GM10847 (cell line): Measurements from ENCODE around the gene TSC22D4.

Experiments used
- POLR2A ChIP-seq: IDR thresholded peaks from 2 replicates; pipeline ENCODE4 v1.6.1; 2011; ENCODE audit not compliant: insufficient read length; ENCODE audit errors: extremely low read depth

The TSC22D4 gene

GRCh38 chr7:100476903-100477870 is 1.8 kb downstream of the TSC22D4 start:
- no peak for TF ChIP-seq POLR2A

- no peak for TF ChIP-seq POLR2A
Observed at GRCh38 chr7:100476101-100476780, 2.8 kb downstream of the TSC22D4 start.

- no peak for TF ChIP-seq POLR2A
Observed at GRCh38 chr7:100475549-100475948, 3.5 kb downstream of the TSC22D4 start.

- TF ChIP-seq POLR2A, result no peak
Observed at GRCh38 chr7:100472854-100473499, 6.0 kb downstream of the TSC22D4 start.

GRCh38 chr7:100472121-100472851 is 6.7 kb downstream of the TSC22D4 start:
- no peak for TF ChIP-seq POLR2A

GRCh38 chr7:100471021-100471420 is 8.0 kb downstream of the TSC22D4 start:
- TF ChIP-seq POLR2A, result no peak

- no peak for TF ChIP-seq POLR2A
Observed at GRCh38 chr7:100469227-100470044, 9.6 kb downstream of the TSC22D4 start.

- TF ChIP-seq POLR2A, result no peak
Observed at GRCh38 chr7:100467638-100468373, 11.2 kb downstream of the TSC22D4 start.

- no peak for TF ChIP-seq POLR2A
Observed at GRCh38 chr7:100466653-100467605, 12.1 kb downstream of the TSC22D4 start.

GRCh38 chr7:100465702-100466311 is 13.2 kb downstream of the TSC22D4 start:
- TF ChIP-seq POLR2A, result no peak

GRCh38 chr7:100465299-100465698 is 13.7 kb downstream of the TSC22D4 start:
- no peak for TF ChIP-seq POLR2A

GRCh38 chr7:100464791-100465190 is 14.2 kb downstream of the TSC22D4 start:
- TF ChIP-seq POLR2A, result no peak

GRCh38 chr7:100464210-100464660 is 14.8 kb downstream of the TSC22D4 start, which contains the start of gene SPACDR:
TSS of gene SPACDR (minus strand) at chr7:100464260. CDS start at chr7:100464025, 235 bp downstream.
- no peak for TF ChIP-seq POLR2A
